MM.1S (cell line): ENCODE data around the gene SUPT3H.

Source experiments
- EZH2phosphoT487 ChIP-seq: fragments of 300-600 bp; sonication (generic); IDR thresholded peaks from 2 replicates; pipeline ENCODE4 v1.6.1; 2018; ENCODE audit warnings: antibody characterized with exemption, low read length
- TF ChIP-seq, protein P1 (sequence below): fragments of 300-600 bp; sonication (generic); IDR thresholded peaks from 2 replicates; pipeline ENCODE4 v1.5.1; 2016; ENCODE audit warnings: antibody characterized with exemption, low read length, mixed read lengths

DNA sequence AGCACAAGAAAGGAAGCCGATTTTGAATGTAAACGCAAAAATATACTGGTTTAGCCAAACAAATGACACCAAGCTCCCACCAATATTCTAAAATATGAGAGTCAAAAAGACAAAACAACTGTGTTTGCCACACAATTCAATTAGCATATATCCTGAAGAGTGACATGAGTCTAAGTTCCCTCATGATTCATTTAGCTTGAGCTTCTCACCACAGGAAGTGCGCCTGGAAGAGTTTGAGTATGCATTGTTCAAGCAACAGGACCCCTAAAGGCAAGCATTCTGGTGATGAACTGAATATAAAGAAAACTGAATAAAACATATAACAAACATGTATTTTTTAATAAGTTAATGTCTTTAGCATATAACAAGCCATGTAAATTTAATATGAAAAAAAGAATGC, 164.8 kb downstream of the SUPT3H start:
- no peak for TF ChIP-seq EZH2phosphoT487
- TF ChIP-seq, protein P1, sequence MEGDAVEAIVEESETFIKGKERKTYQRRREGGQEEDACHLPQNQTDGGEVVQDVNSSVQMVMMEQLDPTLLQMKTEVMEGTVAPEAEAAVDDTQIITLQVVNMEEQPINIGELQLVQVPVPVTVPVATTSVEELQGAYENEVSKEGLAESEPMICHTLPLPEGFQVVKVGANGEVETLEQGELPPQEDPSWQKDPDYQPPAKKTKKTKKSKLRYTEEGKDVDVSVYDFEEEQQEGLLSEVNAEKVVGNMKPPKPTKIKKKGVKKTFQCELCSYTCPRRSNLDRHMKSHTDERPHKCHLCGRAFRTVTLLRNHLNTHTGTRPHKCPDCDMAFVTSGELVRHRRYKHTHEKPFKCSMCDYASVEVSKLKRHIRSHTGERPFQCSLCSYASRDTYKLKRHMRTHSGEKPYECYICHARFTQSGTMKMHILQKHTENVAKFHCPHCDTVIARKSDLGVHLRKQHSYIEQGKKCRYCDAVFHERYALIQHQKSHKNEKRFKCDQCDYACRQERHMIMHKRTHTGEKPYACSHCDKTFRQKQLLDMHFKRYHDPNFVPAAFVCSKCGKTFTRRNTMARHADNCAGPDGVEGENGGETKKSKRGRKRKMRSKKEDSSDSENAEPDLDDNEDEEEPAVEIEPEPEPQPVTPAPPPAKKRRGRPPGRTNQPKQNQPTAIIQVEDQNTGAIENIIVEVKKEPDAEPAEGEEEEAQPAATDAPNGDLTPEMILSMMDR = no peak
